Measurements from ENCODE around the gene PDE3A.
"Not testable (repeated sequence)": the region's sequence is repeated elsewhere in the genome, so short reads cannot be mapped to it uniquely, and the experiment has no call there.

Gene PDE3A

GRCh38 chr12:20602641-20603391, 234.5 kb downstream of the PDE3A start:
- DNase-seq (ENCODE audit: low read depth, low spot score): no peak

GRCh38 chr12:20604408-20605067, 236.2 kb downstream of the PDE3A start:
- no peak for DNase-seq (ENCODE audit: low read depth, low spot score)

- not testable (repeated sequence) for DNase-seq (ENCODE audit: low read depth, low spot score)
Measured at GRCh38 chr12:20615020-20615419, 246.7 kb downstream of the PDE3A start.

GRCh38 chr12:20616093-20616492, 247.8 kb downstream of the PDE3A start:
- no peak for DNase-seq (ENCODE audit: low read depth, low spot score)

GRCh38 chr12:20620261-20620660, 251.9 kb downstream of the PDE3A start:
- DNase-seq (ENCODE audit: low read depth, low spot score): no peak

GRCh38 chr12:20624718-20625117, 256.4 kb downstream of the PDE3A start:
- peak; percentile 40 for DNase-seq (ENCODE audit: low read depth, low spot score)

- DNase-seq (ENCODE audit: low read depth, low spot score): no peak
Measured at GRCh38 chr12:20625531-20625930, 257.2 kb downstream of the PDE3A start.

- DNase-seq (ENCODE audit: low read depth, low spot score): no peak
Measured at GRCh38 chr12:20627001-20627588, 258.8 kb downstream of the PDE3A start.

GRCh38 chr12:20628226-20628787, 260.0 kb downstream of the PDE3A start:
- no peak for DNase-seq (ENCODE audit: low read depth, low spot score)

GRCh38 chr12:20628999-20629398, 260.7 kb downstream of the PDE3A start:
- DNase-seq (ENCODE audit: low read depth, low spot score): no peak

- no peak for DNase-seq (ENCODE audit: low read depth, low spot score)
Measured at GRCh38 chr12:20629414-20630156, 261.2 kb downstream of the PDE3A start.

GRCh38 chr12:20631711-20632110, 263.4 kb downstream of the PDE3A start:
- DNase-seq (ENCODE audit: low read depth, low spot score): no peak

- DNase-seq (ENCODE audit: low read depth, low spot score): no peak
Measured at GRCh38 chr12:20641106-20641505, 272.8 kb downstream of the PDE3A start.

- DNase-seq (ENCODE audit: low read depth, low spot score): no peak
Measured at GRCh38 chr12:20643822-20644221, 275.5 kb downstream of the PDE3A start.

- DNase-seq (ENCODE audit: low read depth, low spot score): no peak
Measured at GRCh38 chr12:20646239-20646827, 278.0 kb downstream of the PDE3A start.

GRCh38 chr12:20653871-20654270, 285.5 kb downstream of the PDE3A start:
- no peak for DNase-seq (ENCODE audit: low read depth, low spot score)

- DNase-seq (ENCODE audit: low read depth, low spot score): no peak
Measured at GRCh38 chr12:20656600-20656999, 288.3 kb downstream of the PDE3A start.

- no peak for DNase-seq (ENCODE audit: low read depth, low spot score)
Measured at GRCh38 chr12:20657496-20657895, 289.2 kb downstream of the PDE3A start.

GRCh38 chr12:20681334-20681733, 313.0 kb downstream of the PDE3A start:
- no peak for DNase-seq (ENCODE audit: low read depth, low spot score)

- peak; percentile 6 for DNase-seq (ENCODE audit: low read depth, low spot score)
Measured at GRCh38 chr12:20695232-20695631, 326.9 kb downstream of the PDE3A start, which contains the start of gene SLCO1C1. TSS of gene SLCO1C1 (plus strand) at chr12:20695332. CDS start at chr12:20699577, 4,245 bp downstream.

- DNase-seq (ENCODE audit: low read depth, low spot score): peak; percentile 6
Measured at GRCh38 chr12:20696181-20696905, 328.0 kb downstream of the PDE3A start.
